HEK293 (cell line): Measurements from ENCODE around the gene SKOR1.

Experiments
- CTCF ChIA-PET: fragments of 350-600 bp; formaldehyde crosslinking; extraction: SDS; loops from one replicate; lab custom pipeline; 2021; ENCODE audit warnings: antibody characterized with exemption; lab: Yijun Ruan, JAX
- POLR2A ChIA-PET: fragments of 300-600 bp; formaldehyde crosslinking; extraction: SDS; loops from one replicate; lab custom pipeline; 2020; ENCODE audit warnings: antibody characterized with exemption, inconsistent platforms; lab: Yijun Ruan, JAX
- H3K27ac ChIP-seq: fragments of 200-500 bp; sonication (Bioruptor generic); 2 replicates; pipeline ENCODE4 v1.5.1; 2014; ENCODE audit warnings: low read depth, low read length, control low read depth, inconsistent platforms; ENCODE audit errors: extremely low read depth
- H3K36me3 ChIP-seq, 2 experiments: fragments of 200-500 bp in 1 of 2; sonication (Bioruptor generic) in 1 of 2; 1 replicate in 1 of 2; 2 replicates in 1 of 2; pipeline ENCODE4 v1.5.1; 2014 to 2017; ENCODE audit warnings: inconsistent platforms in 2 of 2, low read length in 2 of 2; ENCODE audit not compliant: control insufficient read depth in 2 of 2, insufficient read depth in 1 of 2
- H3K4me1 ChIP-seq: fragments of 200-500 bp; sonication (Bioruptor generic); 2 replicates; pipeline ENCODE4 v1.5.1; 2014; ENCODE audit warnings: mild to moderate bottlenecking, low read length, inconsistent platforms; ENCODE audit not compliant: control insufficient read depth, insufficient read depth
- H3K4me3 ChIP-seq: 2 replicates; pipeline ENCODE4 v1.5.1; 2011; ENCODE audit warnings: low read depth, mild to moderate bottlenecking, control low read depth, low read length, moderate library complexity
- H3K9me3 ChIP-seq: fragments of 200-500 bp; sonication (Bioruptor generic); 2 replicates; pipeline ENCODE4 v1.5.1; 2014; ENCODE audit warnings: low read depth, low read length, inconsistent platforms; ENCODE audit not compliant: control insufficient read depth, insufficient read depth
- ELK4 ChIP-seq: IDR thresholded peaks from 2 replicates; pipeline ENCODE4 v1.6.1; 2011; ENCODE audit warnings: mild to moderate bottlenecking, low read depth, low read length, borderline replicate concordance
- FEZF1 ChIP-seq: fragments of 450-650 bp; formaldehyde crosslinking; IDR thresholded peaks from 2 replicates; pipeline ENCODE4 v1.5.1; 2016; ENCODE audit warnings: missing biosample characterization, missing genetic modification characterization
- GFI1B ChIP-seq: fragments of 450-650 bp; formaldehyde crosslinking; IDR thresholded peaks from 2 replicates; pipeline ENCODE4 v1.5.1; 2016; ENCODE audit warnings: missing biosample characterization, missing genetic modification characterization
- IKZF3 ChIP-seq: fragments of 450-650 bp; IDR thresholded peaks from 2 replicates; pipeline ENCODE4 v1.5.0; 2018; ENCODE audit warnings: missing biosample characterization, mild to moderate bottlenecking, missing genetic modification characterization, moderate library complexity
- KLF1 ChIP-seq: fragments of 450-650 bp; formaldehyde crosslinking; IDR thresholded peaks from 2 replicates; pipeline ENCODE4 v1.5.1; 2016; ENCODE audit warnings: missing biosample characterization, missing genetic modification characterization
- KLF9 ChIP-seq: fragments of 450-650 bp; formaldehyde crosslinking; IDR thresholded peaks from 2 replicates; pipeline ENCODE4 v1.5.1; 2016; ENCODE audit warnings: missing biosample characterization, missing genetic modification characterization, low read depth
- ZBTB11 ChIP-seq: fragments of 450-650 bp; formaldehyde crosslinking; conservative IDR thresholded peaks from 2 replicates; pipeline ENCODE4 v1.5.1; 2016; ENCODE audit warnings: low read depth, missing biosample characterization, missing genetic modification characterization
- ZBTB20 ChIP-seq: fragments of 450-650 bp; formaldehyde crosslinking; IDR thresholded peaks from 2 replicates; pipeline ENCODE4 v1.5.1; 2016; ENCODE audit warnings: missing biosample characterization, missing genetic modification characterization
- ZBTB48 ChIP-seq: fragments of 450-650 bp; formaldehyde crosslinking; IDR thresholded peaks from 2 replicates; pipeline ENCODE4 v1.5.1; 2016; ENCODE audit warnings: missing biosample characterization, missing genetic modification characterization
- ZNF174 ChIP-seq: fragments of 450-650 bp; formaldehyde crosslinking; IDR thresholded peaks from 2 replicates; pipeline ENCODE4 v1.5.0; 2017; ENCODE audit warnings: missing biosample characterization, mild to moderate bottlenecking, missing genetic modification characterization
- ZNF175 ChIP-seq: fragments of 450-650 bp; formaldehyde crosslinking; IDR thresholded peaks from 2 replicates; pipeline ENCODE4 v1.5.1; 2016; ENCODE audit warnings: missing biosample characterization, missing genetic modification characterization
- ZNF211 ChIP-seq: fragments of 450-650 bp; formaldehyde crosslinking; IDR thresholded peaks from 2 replicates; pipeline ENCODE4 v1.5.1; 2016; ENCODE audit warnings: low read depth, missing biosample characterization, missing genetic modification characterization
- ZNF501 ChIP-seq: fragments of 450-650 bp; formaldehyde crosslinking; IDR thresholded peaks from 2 replicates; pipeline ENCODE4 v1.5.1; 2016; ENCODE audit warnings: missing biosample characterization, missing genetic modification characterization
- ZNF548 ChIP-seq: fragments of 450-650 bp; formaldehyde crosslinking; IDR thresholded peaks from 2 replicates; pipeline ENCODE4 v1.5.1; 2016; ENCODE audit warnings: missing biosample characterization, missing genetic modification characterization
- ZNF600 ChIP-seq: fragments of 450-650 bp; formaldehyde crosslinking; IDR thresholded peaks from 2 replicates; pipeline ENCODE4 v1.5.1; 2016; ENCODE audit warnings: missing biosample characterization, missing genetic modification characterization
- ZNF629 ChIP-seq: fragments of 450-650 bp; formaldehyde crosslinking; IDR thresholded peaks from 2 replicates; pipeline ENCODE4 v1.5.1; 2017; ENCODE audit warnings: missing biosample characterization, missing genetic modification characterization
- ZNF76 ChIP-seq: fragments of 450-650 bp; formaldehyde crosslinking; IDR thresholded peaks from 2 replicates; pipeline ENCODE4; 2016; ENCODE audit warnings: low read depth, missing biosample characterization, missing genetic modification characterization, borderline replicate concordance

Gene SKOR1

GRCh38 chr15:67779549-67780111 lies 45.7 kb upstream of the SKOR1 start (continued):
- no peak for TF ChIP-seq ZNF174 (tag by site-specific recombination)
- TF ChIP-seq ZNF501 (tag by site-specific recombination) = peak; percentile 78; the same call in 1 of the 2 replicates
- TF ChIP-seq ZNF76 = no peak
- peak; percentile 61 for TF ChIP-seq ZBTB11 (tag by site-specific recombination)
- TF ChIP-seq GFI1B = peak; percentile 86
- TF ChIP-seq ZBTB20 (tag by site-specific recombination) = no peak; the same call in 1 of the 2 replicates
- TF ChIP-seq KLF9 = no peak
- 0 out of 2 replicates have a peak, but pooled peaks have one; percentile 28 for TF ChIP-seq ZBTB48 (tag by site-specific recombination)
- peak; percentile 46; the same call in 1 of the 2 replicates for TF ChIP-seq KLF1
- peak; percentile 84 for TF ChIP-seq ZNF600 (tag by site-specific recombination)
- peak; percentile 85 for TF ChIP-seq FEZF1
- peak; percentile 81 for TF ChIP-seq ZNF629 (tag by site-specific recombination)
- TF ChIP-seq ZNF211 (tag by site-specific recombination) = no peak

GRCh38 chr15:67781061-67781460 lies 44.2 kb upstream of the SKOR1 start:
- Histone ChIP-seq H3K4me1 (peaks cover 39% of the 10 kb centered on the region), H3K9me3 (no peaks in the 10 kb centered on the region), H3K4me3 (no peak overlapping the region), H3K27ac (no peak overlapping the region), H3K36me3 (no peaks in the 10 kb centered on the region)
- TF ChIP-seq ELK4 (no peak), ZNF175 (no peak), ZNF548 (tag by site-specific recombination) (no peak), KLF9 (no peak), ZBTB11 (tag by site-specific recombination) (no peak), IKZF3 (tag by site-specific recombination) (no peak)
- ChIA-PET CTCF (no interaction called here), POLR2A (no interaction called here)
